Activated gamma-delta T cell (primary cell): Measurements from ENCODE around the gene PSAPL1.

ENCODE experiments used
- DNase-seq: peaks from one replicate; lab custom pipeline; 2025; lab: John Stamatoyannopoulos, UW

PSAPL1 gene

DNA sequence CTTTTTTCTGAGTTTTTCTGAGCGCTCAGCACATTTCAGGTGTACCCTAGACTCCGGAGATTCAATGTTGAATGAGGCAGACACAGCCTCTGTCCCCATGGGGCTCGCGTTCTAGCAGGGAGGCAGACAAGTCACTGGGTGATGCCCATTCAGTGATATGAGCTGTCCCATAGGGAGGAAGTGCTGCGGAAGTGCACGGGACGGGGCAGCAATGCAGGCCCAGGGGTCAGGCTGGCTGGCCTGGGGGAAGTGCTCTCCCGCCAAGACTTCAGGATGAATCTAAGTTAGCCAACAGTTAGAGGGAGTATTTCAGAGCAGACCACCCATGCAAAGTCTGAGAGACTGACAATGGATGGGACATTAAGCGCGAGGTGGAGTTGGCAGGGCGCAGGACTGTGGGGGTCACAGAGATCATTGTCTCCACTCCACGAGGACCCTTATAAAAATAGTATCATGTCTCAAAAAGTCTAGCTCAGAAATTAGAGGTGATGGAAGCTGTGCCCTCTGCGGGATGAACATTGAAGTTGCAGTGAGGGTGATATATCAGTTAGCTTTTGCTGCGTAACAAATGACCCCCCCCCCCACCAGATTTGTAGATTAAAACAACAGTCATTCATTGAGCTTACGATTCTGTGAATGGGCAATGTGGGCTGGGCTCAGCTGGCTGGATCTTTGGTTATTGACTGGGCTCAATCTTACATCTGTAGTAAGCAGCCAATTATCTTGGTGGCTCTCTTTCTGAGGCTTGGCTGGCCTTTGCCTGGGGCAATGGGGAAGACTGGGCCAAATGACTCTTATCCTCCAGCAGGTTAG lies 16.4 kb downstream of the PSAPL1 start:
- no peak for DNase-seq

DNA sequence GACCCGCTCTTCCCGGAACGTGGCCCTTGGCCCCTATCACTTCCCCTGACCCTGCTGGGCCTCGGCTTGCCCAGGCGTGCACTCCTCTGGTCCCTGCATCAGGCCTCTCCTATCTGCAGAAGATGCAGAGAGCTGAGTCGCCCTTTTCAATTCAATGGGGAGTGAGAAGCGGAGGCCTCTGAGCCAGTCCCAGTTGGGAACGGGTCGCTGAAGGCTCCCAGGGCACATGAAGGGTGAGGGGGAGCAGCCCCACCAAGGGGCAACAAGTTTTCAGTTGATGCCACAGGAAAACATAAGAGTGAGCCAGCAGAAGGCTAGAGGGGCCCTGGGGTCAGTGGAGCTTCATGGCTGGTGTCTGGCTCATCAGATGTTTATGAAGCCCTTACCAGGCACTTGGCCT lies 17.1 kb downstream of the PSAPL1 start:
- no peak for DNase-seq

DNA sequence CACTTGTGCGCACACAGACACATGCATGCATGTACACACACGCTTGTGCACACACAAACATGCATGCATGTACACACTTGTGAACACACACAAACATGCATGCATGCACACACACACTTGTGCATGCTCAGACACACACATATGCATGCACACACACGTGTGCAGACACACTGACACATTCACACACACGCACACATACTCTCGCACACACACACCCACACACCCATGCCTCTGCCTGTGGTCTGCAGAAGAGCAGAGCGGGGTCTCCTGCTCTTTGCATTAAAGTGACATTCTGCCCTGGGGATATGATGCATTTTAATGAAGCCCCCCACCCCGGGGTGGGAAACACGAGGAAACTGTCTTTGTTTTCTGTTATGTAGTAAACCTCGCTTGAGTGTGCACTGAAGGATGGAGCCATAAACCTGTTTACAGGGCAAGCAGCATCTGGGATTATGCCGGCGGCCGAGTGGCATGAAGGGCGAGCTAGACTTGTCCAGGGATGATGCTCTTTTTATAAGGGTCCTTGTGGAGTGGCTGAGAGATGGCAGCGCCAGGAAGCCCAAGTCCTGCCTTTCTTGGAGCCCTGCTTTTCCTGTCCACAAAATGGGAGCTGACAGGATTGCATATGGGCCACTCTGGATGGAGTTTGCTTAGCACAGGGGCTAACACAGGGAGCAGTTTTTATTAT lies 17.8 kb downstream of the PSAPL1 start:
- DNase-seq: no peak

DNA sequence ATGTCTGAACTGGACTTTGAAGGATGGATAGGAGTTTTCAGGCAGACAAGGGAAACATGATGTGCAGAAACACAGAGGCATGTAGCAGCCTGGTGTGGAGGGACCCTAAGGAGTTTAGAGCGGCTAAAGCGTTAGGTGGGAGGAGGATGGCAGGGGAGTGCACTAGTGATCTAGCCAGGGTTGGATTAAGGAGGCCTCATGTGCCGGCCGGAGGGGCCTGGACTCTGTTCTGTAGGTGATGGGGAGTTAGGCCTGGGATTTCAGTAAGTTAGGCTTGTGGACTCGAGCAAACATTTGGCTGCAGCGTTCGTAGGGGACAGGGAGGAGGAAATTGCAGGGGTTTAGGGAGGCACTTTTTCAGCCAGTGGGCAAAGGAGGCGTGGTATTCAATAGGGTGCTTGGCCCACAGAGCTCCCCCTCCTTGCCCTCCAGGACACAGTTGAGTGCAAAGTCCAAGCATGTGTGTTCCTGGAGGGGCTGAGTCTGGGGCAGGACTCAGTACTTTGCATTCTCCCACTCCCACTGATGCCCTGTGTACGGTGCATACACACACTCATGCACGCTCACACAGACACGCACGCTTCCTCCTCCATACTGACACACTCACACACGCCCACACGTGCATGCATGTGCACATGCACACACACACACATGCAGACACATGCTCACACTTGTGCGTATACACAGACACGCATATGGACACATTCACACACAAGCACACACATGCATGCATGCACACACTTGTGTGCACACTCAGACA lies 18.6 kb downstream of the PSAPL1 start:
- DNase-seq: no peak

DNA sequence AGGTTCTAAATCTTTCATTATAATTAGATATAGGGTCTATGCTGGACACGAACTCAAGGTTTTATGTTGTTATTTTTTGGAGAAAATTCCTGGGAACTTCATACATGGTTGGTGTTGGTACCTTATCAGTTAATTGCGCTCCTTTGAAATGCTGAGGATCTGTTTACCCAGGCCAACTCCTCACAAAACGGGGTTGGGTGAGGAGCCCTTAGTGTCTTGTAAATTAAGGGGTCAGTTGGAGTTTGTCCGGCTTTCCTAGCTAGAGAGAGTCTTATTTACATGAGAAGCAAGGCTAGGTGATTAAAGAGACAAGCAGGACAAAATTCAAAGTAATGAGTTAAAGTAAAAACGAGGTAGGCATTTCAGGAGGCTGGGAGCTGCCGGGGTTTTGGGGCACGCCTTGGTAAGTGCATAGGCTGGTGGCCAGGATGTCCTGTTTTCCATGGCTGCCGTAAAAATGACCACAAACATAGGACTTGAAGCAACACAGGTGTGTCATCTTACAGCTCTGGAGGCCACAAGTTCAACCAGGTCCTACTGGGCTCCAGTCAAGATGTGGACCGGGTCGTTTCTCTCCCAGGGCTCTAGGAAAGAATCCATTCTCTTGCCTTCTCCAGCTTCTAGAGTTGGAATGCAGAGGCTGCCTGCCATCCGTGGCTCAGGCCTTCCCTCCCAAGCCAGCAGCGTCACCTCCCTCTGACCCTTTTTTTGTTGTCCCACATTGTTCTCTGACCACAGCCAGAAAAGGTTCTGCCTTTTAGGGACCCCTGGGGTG lies 19.8 kb downstream of the PSAPL1 start:
- DNase-seq: no peak

DNA sequence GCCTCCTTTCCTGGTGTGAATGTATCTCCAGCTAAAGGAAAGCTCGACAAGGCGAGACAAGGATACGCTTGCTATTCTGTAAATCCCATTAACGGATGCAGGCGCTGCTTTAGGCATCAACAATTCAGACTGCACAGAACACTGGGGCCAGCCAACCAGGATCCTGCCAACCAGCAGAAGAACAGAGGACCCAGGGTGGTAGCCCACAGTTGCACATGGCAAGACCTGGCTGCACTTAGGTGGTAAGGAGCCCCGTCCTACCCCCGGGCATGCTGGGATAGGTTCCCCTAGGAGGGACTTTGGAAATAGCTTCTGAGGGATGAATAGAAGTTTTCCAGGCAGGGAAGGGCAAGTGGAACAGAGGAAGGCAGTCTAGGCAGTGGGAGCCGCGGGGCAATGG lies 20.7 kb downstream of the PSAPL1 start:
- no peak for DNase-seq

DNA sequence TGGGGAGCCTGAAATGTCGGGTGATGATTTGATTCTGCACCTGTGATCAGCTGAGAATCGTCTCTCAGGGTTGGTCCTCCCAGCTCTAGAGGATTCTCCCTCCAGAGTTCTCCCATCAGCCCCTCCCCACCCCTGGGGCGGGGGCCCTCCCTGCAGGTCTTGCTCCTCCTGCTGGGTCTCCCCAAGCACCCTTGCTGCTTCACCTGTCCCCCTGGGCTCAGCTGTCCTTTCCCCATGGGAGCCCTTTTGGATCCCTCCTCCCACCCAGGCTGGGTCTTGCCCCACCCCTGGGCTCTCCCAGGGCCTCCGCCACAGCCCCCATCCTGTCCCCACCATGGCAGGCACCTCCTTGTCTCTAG lies 22.2 kb downstream of the PSAPL1 start:
- DNase-seq: no peak

DNA sequence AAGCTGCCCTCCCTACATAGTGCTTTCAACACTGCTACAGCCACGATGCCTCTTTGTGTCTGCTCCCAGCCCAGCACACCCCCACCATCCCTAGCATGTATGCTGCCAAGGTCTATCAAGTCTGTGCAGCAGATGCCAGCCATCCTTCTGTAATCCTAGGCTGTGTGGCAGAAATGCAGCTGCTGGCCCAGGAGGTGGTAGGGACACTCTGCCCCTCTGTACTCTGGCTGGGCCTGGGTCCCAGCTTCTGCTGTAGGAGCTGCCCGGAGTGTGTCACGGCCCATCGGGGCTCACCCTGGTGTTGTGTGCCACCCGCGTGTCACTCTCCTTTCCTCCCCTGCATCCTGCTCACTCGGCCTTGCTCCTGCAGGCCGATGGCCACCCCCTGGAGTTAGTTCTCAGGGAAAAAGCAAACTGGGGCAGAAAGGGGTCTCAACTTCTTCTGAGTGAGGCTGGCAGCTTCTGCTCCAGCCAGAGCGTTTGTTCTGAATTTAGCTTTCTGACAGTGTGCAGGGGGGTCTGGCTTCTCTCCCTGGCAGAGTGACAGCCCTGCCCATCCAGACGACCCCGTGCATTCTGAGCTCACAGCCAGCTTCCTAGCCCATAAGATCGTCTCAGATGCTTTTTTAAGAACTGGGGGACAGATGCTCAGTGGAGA lies 22.7 kb downstream of the PSAPL1 start:
- DNase-seq: no peak

DNA sequence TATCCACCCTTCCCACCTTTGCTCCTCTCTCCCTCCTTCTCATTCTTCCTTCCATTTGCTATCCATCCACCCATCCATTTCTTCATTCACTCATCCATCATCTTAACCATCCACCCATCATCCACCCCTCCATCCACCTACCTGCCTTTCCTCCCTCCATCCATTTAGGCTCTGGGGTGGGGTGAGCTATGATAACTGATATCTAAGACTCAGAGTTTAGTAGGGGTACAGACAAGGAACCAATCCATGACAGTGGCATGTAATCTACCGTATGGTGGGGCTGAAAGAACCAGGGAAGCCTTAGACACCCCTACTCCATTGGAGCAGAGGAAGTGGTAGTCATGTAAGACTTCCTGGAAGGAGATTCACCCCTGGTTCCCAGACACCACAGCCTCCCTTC lies 23.2 kb downstream of the PSAPL1 start:
- no peak for DNase-seq

DNA sequence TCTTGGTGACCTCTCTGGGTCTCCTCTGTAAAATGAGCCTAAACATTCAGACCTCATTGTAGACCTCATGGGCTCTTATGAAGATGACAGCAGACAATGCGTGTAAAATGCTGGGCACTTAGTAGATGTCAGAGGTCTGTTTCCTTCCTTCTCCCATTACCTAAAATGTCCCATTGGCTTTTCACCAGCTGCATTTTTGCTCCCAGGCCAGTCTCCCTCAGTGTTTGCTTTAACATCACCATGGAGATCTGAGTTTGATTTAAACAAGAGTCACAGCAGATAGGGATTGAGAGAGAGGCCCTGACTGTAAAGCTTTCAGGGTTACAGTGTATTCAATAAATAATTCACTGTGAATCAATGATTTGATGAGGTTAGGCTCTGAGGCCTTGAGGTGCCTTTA lies 24.3 kb downstream of the PSAPL1 start:
- no peak for DNase-seq

DNA sequence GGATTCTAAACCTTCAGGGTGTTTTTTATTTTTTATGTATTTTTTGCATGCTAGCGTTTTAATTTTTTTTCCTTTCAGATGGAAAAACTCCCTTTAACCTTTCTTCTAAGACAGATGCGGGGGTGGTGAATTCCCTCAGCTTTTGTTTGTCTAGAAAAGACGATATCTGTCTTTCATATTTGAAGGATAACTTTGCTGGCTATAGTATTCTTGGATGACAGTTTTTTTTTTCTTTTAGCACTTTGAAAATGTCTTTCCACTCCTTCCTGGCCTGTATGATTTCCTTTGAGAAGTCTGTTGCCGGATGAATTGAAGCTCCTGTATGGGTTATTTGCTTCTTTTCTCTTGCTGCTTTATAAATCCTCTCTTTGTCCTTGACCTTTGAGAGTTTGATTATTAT lies 26.6 kb downstream of the PSAPL1 start:
- no peak for DNase-seq

DNA sequence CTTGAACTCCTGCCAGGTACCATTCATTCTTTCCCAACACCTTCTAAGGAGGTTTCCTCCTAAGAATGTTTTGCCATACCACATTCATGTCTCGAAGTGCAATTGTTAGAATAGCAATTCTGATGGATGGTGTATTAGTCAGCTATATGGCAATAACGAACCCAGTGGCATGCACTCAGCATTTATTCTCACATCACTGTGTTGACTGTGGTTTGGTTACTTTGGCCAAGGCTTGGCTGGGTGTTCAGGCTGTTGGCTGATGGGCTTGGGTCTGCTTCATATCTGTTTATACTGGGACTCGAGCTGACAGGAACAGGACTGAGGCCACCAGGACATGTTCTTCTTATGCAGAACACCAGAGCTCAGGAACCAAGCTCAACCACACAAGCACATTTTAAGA lies 31.7 kb downstream of the PSAPL1 start:
- DNase-seq: no peak

DNA sequence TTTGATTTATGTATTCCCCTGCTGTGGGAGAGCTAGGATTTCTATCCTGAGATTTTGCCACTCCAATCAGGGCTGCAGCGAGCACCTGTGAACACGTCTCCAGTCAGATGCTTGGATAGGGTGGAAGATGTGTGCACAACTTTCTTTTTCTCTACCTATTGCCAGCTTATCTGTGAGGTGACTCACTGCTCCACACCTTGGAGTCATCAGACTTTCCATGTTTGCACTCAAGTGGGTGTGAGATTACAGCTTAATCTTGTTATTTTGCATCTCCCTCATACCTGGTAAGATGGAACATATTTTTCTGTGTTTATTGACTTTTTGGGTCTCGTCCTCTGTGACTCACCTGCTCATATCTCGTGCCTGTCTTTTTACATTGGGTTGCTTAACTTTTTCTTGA lies 32.2 kb downstream of the PSAPL1 start:
- DNase-seq: no peak

DNA sequence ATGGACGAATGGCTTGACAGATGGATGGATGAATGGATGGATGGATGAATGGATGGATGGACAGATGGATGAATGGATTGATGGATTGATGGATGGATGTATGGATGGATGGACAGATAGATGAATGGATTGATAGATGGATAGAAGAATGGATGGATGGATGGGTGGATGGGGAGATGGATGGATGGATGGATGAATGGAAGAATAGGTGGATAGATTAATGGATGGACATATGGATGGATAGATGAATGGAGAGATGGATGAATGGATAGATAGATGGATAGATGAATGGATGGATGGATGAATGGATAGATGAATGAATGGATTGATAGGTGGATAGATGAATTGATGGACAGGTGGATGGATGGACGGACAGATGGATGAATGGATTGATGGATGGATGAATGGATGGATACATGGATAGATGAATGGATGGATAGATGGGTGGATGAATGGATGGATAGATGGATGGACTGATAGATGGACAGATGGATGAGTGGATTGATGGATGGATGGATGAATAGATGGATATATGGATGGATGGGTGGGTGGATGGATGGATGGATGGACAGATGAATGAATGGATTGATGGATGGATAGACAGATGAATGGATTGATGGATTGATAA lies 33.9 kb downstream of the PSAPL1 start:
- no peak for DNase-seq

DNA sequence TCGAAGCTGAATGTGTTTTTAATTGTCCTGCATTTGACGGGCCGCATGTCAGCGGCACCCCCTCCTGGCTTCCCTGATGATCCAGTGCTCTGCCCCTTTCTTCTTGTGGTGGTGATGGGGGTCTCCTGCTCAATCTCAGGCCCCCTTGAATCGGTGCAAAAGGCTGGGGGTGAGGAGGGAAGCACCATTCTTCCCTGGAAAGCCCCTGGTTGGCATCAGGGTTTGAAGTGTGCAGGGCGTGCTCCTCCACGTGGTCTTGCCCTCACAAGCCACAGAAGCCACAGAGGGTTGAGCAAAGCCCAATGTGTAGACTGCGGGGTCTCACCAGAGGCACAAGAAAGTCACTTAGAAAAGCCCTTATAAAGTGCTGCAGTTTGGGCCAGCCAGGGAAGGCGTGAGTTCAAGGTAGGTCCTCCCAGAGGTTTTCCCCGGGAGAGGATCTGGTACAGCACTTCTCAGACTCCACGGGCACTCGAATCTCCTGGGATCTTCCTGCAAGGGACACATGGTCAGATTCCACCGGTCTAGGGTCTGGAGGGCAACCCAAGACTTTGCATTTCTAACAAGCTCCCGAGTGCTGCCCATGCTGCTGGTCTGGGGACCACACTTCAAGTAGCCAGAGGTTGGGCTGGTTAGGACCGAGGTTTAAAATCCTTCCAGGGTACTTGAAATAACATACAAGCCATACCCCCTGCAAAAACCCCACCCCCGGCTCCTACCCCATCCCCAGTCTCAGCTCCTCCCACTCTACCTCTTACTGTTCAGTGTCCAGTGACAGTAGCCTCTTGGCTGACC lies 35.1 kb downstream of the PSAPL1 start:
- DNase-seq: no peak

DNA sequence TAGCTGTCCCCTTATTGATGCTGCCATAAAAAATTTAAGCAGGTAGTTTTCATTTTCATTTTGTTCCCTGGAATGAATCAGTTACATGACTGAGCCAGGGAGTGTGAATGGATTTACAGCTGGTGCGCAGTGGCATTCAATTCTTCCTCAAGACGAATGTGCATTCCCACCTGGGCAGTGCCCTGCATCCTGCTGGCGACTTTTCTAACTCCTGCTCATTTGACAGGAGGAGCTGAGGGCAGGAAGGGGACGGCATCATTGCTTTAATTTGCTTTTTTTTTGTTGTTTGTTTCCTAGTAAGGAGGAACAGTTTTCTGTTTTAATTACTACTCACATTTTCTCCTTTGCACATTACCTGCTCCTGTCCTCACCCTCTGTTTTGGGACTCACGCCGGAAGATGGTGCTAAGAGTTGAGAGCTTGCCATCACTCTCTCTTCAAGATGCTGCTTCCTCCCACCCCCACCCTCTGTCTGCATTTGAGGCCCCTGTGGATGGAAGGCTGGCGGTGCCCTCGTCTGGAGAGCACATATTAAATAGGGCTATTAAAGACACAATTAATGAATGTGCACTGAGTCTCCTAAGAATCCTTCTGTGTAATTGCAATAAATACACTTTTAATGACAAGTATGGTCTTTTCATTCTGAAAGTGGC lies 35.8 kb downstream of the PSAPL1 start:
- no peak for DNase-seq

DNA sequence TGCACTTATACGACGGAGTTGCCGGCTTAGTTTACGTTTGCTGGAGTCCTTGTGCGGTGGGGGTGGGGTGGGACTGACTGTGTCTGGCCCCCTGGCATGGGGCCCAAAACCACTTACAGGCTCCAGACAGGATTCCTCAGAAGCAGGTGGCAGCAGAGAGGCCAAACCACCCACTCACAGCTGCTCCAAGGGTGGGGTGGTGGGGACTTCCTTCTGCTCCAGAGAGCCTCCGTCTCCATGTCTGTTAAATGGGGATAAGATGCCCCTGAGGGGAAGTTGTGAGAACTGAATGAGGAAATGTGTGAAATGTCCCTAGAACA lies 36.7 kb downstream of the PSAPL1 start:
- DNase-seq: no peak

DNA sequence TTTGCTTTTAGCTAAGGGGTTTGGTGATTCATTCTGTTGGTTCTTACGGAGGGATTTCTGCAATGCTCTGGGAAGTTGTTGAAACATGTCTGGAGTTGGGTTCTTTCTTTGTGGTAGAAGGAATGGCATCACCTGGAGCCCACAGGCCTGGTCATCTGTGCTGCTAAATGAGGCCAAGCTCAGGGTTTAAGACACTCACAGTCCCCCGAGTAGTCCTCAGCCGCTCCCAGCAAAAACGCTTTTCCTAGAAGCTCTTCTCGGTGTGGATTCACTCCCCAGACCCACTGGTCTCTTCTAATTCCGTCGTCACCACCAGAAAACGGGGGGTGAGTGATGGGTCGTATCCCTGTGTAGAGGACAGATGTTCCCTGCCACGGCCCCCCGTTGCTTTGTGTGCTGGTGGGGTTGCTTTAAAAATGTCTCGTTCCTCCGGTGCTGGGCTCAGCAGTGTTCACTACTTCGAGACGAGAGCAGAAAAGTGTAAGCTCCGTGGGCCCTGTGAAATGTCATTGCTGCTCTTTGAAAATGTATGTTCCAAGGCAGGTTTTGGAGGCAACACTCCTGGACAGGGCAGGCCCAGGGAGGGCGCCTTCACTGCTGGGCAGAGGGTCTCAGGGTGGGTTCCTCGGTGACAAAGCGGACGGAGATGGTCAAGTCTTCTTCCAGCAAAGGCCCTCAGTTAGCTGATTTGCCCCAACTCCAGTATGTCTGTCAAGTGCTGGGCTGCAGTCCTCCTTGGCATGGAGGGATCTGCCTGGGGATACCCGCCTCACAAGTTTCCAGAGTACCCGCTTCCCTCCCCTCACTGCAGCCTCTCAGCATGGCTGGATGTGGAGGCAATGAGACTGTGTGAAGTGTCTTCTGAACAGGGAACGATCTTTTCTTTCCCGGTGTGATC lies 37.3 kb downstream of the PSAPL1 start:
- no peak for DNase-seq
